Type B pancreatic cell (in vitro differentiated cells): Measurements from ENCODE around the gene CD151. TPM values are rescaled to one million over a fixed set of nuclear protein-coding genes. Genes with fewer than 3 reads are reported as not detected.

ENCODE experiments used
- DNase-seq: peaks from one replicate; pipeline ENCODE4 v3.0.0; 2021; ENCODE audit warnings: mixed read lengths; ENCODE audit not compliant: unreplicated experiment; ENCODE audit errors: extremely low spot score
- H3K27ac Mint-ChIP-seq: 2 replicates; pipeline ENCODE4 v1.8.0; 2021; ENCODE audit warnings: mild to moderate bottlenecking, mixed read lengths
- H3K27me3 Mint-ChIP-seq: 2 replicates; pipeline ENCODE4 v1.8.0; 2021; ENCODE audit warnings: mixed read lengths
- H3K36me3 Mint-ChIP-seq: 2 replicates; pipeline ENCODE4 v1.8.0; 2021; ENCODE audit warnings: mixed read lengths
- H3K4me1 Mint-ChIP-seq: one replicate; pipeline ENCODE4 v1.8.0; 2021; ENCODE audit warnings: mixed read lengths; ENCODE audit not compliant: unreplicated experiment
- H3K4me3 Mint-ChIP-seq: 2 replicates; pipeline ENCODE4 v1.8.0; 2021; ENCODE audit warnings: mild to moderate bottlenecking, mixed read lengths
- H3K9me3 Mint-ChIP-seq: 2 replicates; pipeline ENCODE4 v1.8.0; 2021; ENCODE audit warnings: mixed read lengths
- CTCF ChIP-seq: fragments of 200-600 bp; sonication (generic); conservative IDR thresholded peaks from 2 replicates; pipeline ENCODE4 v1.5.0; 2021; ENCODE audit warnings: antibody characterized with exemption, mild to moderate bottlenecking
- total RNA-seq: library from RNA; stranded (reverse); gene quantifications from 2 replicates; pipeline ENCODE4 v1.2.1, GENCODE V29; 2021; ENCODE audit warnings: low replicate concordance

The CD151 gene
- total RNA-seq, 1 donor from 2014 or later = 126 TPM

GRCh38 chr11:841981-842369, 9.2 kb downstream of the CD151 start:
- H3K4me1 Mint-ChIP-seq = peaks cover 21% of the 10 kb centered on the region
- peak overlapping the region; percentile 76 for H3K27ac Mint-ChIP-seq
- H3K36me3 Mint-ChIP-seq = no peaks in the 10 kb centered on the region
- no peak for TF ChIP-seq CTCF
- H3K9me3 Mint-ChIP-seq = no peaks in the 10 kb centered on the region
- no peaks in the 10 kb centered on the region for H3K27me3 Mint-ChIP-seq
- H3K4me3 Mint-ChIP-seq = peak overlapping the region; percentile 88
- no peak for DNase-seq

- Mint-ChIP-seq H3K36me3 (no peaks in the 10 kb centered on the region), H3K27me3 (no peaks in the 10 kb centered on the region), H3K4me1 (peaks cover 21% of the 10 kb centered on the region), H3K9me3 (no peaks in the 10 kb centered on the region), H3K4me3 (peak within 1 kb of the TSS; percentile 88), H3K27ac (peak within 1 kb of the TSS; percentile 76)
- DNase-seq = peak; percentile 91
- no peak for TF ChIP-seq CTCF
These were observed 9.7 kb downstream of the CD151 start, which contains the start of the genes POLR2L and TSPAN4 for GRCh38 chr11:842370-843002. POLR2L (minus strand) TSS chr11:842529; CDS start chr11:842508, 21 bp downstream. TSPAN4 (plus strand) TSS chr11:842852; CDS start chr11:850305, 7,453 bp downstream.

- peak overlapping the region; percentile 53 for H3K27ac Mint-ChIP-seq
- no peaks in the 10 kb centered on the region for H3K27me3 Mint-ChIP-seq
- H3K36me3 Mint-ChIP-seq = no peaks in the 10 kb centered on the region
- peak overlapping the region; percentile 82 for H3K4me3 Mint-ChIP-seq
- H3K4me1 Mint-ChIP-seq = peaks cover 21% of the 10 kb centered on the region
- TF ChIP-seq CTCF = peak; percentile 59
- H3K9me3 Mint-ChIP-seq = no peaks in the 10 kb centered on the region
- DNase-seq = no peak
These were observed 10.5 kb downstream of the CD151 start for GRCh38 chr11:843086-843734.

GRCh38 chr11:843818-844692, 11.3 kb downstream of the CD151 start:
- Mint-ChIP-seq H3K27me3 (no peaks in the 10 kb centered on the region), H3K36me3 (no peaks in the 10 kb centered on the region), H3K9me3 (no peaks in the 10 kb centered on the region), H3K4me3 (peak overlapping the region; percentile 82), H3K4me1 (peaks cover 21% of the 10 kb centered on the region), H3K27ac (peak overlapping the region; percentile 53)
- TF ChIP-seq CTCF = no peak
- DNase-seq = no peak

GRCh38 chr11:844693-845644, 12.2 kb downstream of the CD151 start:
- peak overlapping the region; percentile 70 for H3K27ac Mint-ChIP-seq
- TF ChIP-seq CTCF = no peak
- H3K4me1 Mint-ChIP-seq = peaks cover 21% of the 10 kb centered on the region
- no peaks in the 10 kb centered on the region for H3K27me3 Mint-ChIP-seq
- H3K36me3 Mint-ChIP-seq = no peaks in the 10 kb centered on the region
- H3K9me3 Mint-ChIP-seq = no peaks in the 10 kb centered on the region
- H3K4me3 Mint-ChIP-seq = peak overlapping the region; percentile 79
- no peak for DNase-seq
